HG03342 (cell line): ENCODE data around the gene DENND2A.
"Not testable (repeated sequence)": the region's sequence is repeated elsewhere in the genome, so short reads cannot be mapped to it uniquely, and the experiment has no call there.

Source experiments
- ATAC-seq: cut with Tn5 transposase; IDR thresholded peaks from one replicate; pipeline ENCODE4 v1.9.1; 2021; ENCODE audit warnings: mild to moderate bottlenecking, moderate library complexity; ENCODE audit not compliant: unreplicated experiment

DENND2A gene

GRCh38 chr7:140594131-140594691, 46.4 kb downstream of the DENND2A start:
- ATAC-seq = no peak

- ATAC-seq = no peak
Measured at GRCh38 chr7:140593672-140593982, 47.0 kb downstream of the DENND2A start.

- ATAC-seq = no peak
Measured at GRCh38 chr7:140592964-140593671, 47.5 kb downstream of the DENND2A start.

GRCh38 chr7:140591180-140591902, 49.3 kb downstream of the DENND2A start:
- no peak for ATAC-seq

- ATAC-seq = no peak
Measured at GRCh38 chr7:140587243-140587642, 53.4 kb downstream of the DENND2A start.

GRCh38 chr7:140586516-140586915, 54.1 kb downstream of the DENND2A start:
- no peak for ATAC-seq

- no peak for ATAC-seq
Measured at GRCh38 chr7:140585333-140585732, 55.3 kb downstream of the DENND2A start.

GRCh38 chr7:140584195-140584851, 56.3 kb downstream of the DENND2A start:
- ATAC-seq = no peak

- ATAC-seq = no peak
Measured at GRCh38 chr7:140581411-140581810, 59.2 kb downstream of the DENND2A start.

GRCh38 chr7:140577651-140578050, 63.0 kb downstream of the DENND2A start:
- ATAC-seq = no peak

GRCh38 chr7:140576589-140576988, 64.0 kb downstream of the DENND2A start:
- ATAC-seq = no peak

- no peak for ATAC-seq
Measured at GRCh38 chr7:140571538-140572122, 69.0 kb downstream of the DENND2A start.

GRCh38 chr7:140570120-140570519, 70.5 kb downstream of the DENND2A start:
- no peak for ATAC-seq

GRCh38 chr7:140568021-140568813, 72.4 kb downstream of the DENND2A start:
- no peak for ATAC-seq

GRCh38 chr7:140566186-140566585, 74.4 kb downstream of the DENND2A start:
- not testable (repeated sequence) for ATAC-seq

GRCh38 chr7:140565761-140566160, 74.9 kb downstream of the DENND2A start:
- not testable (repeated sequence) for ATAC-seq

- no peak for ATAC-seq
Measured at GRCh38 chr7:140564643-140565042, 76.0 kb downstream of the DENND2A start.

GRCh38 chr7:140562926-140563481, 77.6 kb downstream of the DENND2A start:
- no peak for ATAC-seq

- no peak for ATAC-seq
Measured at GRCh38 chr7:140559410-140559809, 81.2 kb downstream of the DENND2A start.

- ATAC-seq = no peak
Measured at GRCh38 chr7:140557809-140558518, 82.6 kb downstream of the DENND2A start.
